ENCODE data around the gene DRD3. TPM values are rescaled to one million over a fixed set of nuclear protein-coding genes. Genes with fewer than 3 reads are reported as not detected.

Gene DRD3
- total RNA-seq, 1 experiment from 2014 or later: not detected

DNA sequence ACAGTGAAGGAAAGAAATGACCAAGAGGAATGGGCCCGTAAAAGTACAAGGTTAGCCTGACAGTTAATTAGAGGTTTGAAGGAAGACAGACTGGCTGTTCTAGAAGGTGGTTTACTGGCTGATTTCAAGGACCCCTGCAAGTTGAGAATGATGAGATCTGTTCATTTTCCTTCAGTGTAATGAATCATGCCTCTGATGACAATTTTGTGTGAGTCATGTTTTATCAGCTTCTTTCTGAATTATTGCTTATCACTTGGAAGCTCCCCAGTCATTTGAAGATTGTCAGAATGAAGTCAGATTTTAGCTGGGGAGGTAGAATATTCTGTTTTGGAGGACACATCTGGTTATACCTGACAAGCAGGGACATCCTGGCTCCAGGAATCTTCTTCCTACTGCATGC, 50.6 kb downstream of the DRD3 start:
- TF ChIP-seq EZH2 (IDR thresholded peaks at IDR 0.05; ENCODE audit: borderline replicate concordance, low read depth, low read length, poor library complexity, severe bottlenecking) (no peak), CTCF (conservative IDR thresholded peaks at IDR 0.05; ENCODE audit: low read depth, low read length) (no peak)
- Histone ChIP-seq H3K9me3 (ENCODE audit: low read depth, low read length, poor library complexity, severe bottlenecking) (no peaks in the 10 kb centered on the region), H3K36me3 (ENCODE audit: insufficient read depth, low read length, poor library complexity, severe bottlenecking) (no peaks in the 10 kb centered on the region), H3K27ac (ENCODE audit: low read depth, low read length, poor library complexity, severe bottlenecking) (no peak overlapping the region), H3K27me3 (replicated peaks; ENCODE audit: insufficient read depth, low read depth, low read length, poor library complexity) (no peaks in the 10 kb centered on the region), H3K4me3 (ENCODE audit: low read depth, low read length, poor library complexity, severe bottlenecking) (no peak overlapping the region), H3K4me1 (ENCODE audit: insufficient read depth, low read length, poor library complexity, severe bottlenecking) (no peaks in the 10 kb centered on the region)
- DNase-seq (ENCODE audit: low spot score): no peak
- ChIA-PET CTCF (no interaction called here), POLR2A (ENCODE audit: low non-redundant PET) (no interaction called here)
- intact Hi-C loops (cut with micrococcal nuclease; ENCODE audit: unreplicated experiment): no loop called here
- no TSS peak for BruUV-seq (replicated peaks)

GRCh38 chr3:114127517-114127916, 51.3 kb downstream of the DRD3 start:
- Histone ChIP-seq H3K4me1 (ENCODE audit: insufficient read depth, low read length, poor library complexity, severe bottlenecking) (no peaks in the 10 kb centered on the region), H3K36me3 (ENCODE audit: insufficient read depth, low read length, poor library complexity, severe bottlenecking) (no peaks in the 10 kb centered on the region), H3K27me3 (replicated peaks; ENCODE audit: insufficient read depth, low read depth, low read length, poor library complexity) (no peaks in the 10 kb centered on the region), H3K27ac (ENCODE audit: low read depth, low read length, poor library complexity, severe bottlenecking) (no peak overlapping the region), H3K9me3 (ENCODE audit: low read depth, low read length, poor library complexity, severe bottlenecking) (no peaks in the 10 kb centered on the region), H3K4me3 (ENCODE audit: low read depth, low read length, poor library complexity, severe bottlenecking) (no peak overlapping the region)
- TF ChIP-seq CTCF (conservative IDR thresholded peaks at IDR 0.05; ENCODE audit: low read depth, low read length): no peak
- no peak for TF ChIP-seq EZH2 (IDR thresholded peaks at IDR 0.05; ENCODE audit: borderline replicate concordance, low read depth, low read length, poor library complexity, severe bottlenecking)
- POLR2A ChIA-PET (ENCODE audit: low non-redundant PET): no interaction called here
- CTCF ChIA-PET: interaction anchor here (0.6 kb wide), 1 partner anchor 173 kb away, joined by 3 read pairs; no protein-coding TSS in a partner anchor
- BruUV-seq (replicated peaks): no TSS peak
- intact Hi-C loops (cut with micrococcal nuclease; ENCODE audit: unreplicated experiment): no loop called here
- DNase-seq (ENCODE audit: low spot score): no peak

- no peak overlapping the region for H3K27ac ChIP-seq (ENCODE audit: low read depth, low read length, poor library complexity, severe bottlenecking)
- TF ChIP-seq EZH2 (IDR thresholded peaks at IDR 0.05; ENCODE audit: borderline replicate concordance, low read depth, low read length, poor library complexity, severe bottlenecking): no peak
- ChIA-PET POLR2A (ENCODE audit: low non-redundant PET) (no interaction called here), CTCF (no interaction called here)
- H3K36me3 ChIP-seq (ENCODE audit: insufficient read depth, low read length, poor library complexity, severe bottlenecking): no peaks in the 10 kb centered on the region
- intact Hi-C loops (cut with micrococcal nuclease; ENCODE audit: unreplicated experiment): no loop called here
- DNase-seq (ENCODE audit: low spot score): no peak
- no peak overlapping the region for H3K4me3 ChIP-seq (ENCODE audit: low read depth, low read length, poor library complexity, severe bottlenecking)
- H3K4me1 ChIP-seq (ENCODE audit: insufficient read depth, low read length, poor library complexity, severe bottlenecking): no peaks in the 10 kb centered on the region
- H3K27me3 ChIP-seq (replicated peaks; ENCODE audit: insufficient read depth, low read depth, low read length, poor library complexity): no peaks in the 10 kb centered on the region
- BruUV-seq (replicated peaks): no TSS peak
- no peaks in the 10 kb centered on the region for H3K9me3 ChIP-seq (ENCODE audit: low read depth, low read length, poor library complexity, severe bottlenecking)
Observed at GRCh38 chr3:114126461-114126860, 52.4 kb downstream of the DRD3 start.

DNA sequence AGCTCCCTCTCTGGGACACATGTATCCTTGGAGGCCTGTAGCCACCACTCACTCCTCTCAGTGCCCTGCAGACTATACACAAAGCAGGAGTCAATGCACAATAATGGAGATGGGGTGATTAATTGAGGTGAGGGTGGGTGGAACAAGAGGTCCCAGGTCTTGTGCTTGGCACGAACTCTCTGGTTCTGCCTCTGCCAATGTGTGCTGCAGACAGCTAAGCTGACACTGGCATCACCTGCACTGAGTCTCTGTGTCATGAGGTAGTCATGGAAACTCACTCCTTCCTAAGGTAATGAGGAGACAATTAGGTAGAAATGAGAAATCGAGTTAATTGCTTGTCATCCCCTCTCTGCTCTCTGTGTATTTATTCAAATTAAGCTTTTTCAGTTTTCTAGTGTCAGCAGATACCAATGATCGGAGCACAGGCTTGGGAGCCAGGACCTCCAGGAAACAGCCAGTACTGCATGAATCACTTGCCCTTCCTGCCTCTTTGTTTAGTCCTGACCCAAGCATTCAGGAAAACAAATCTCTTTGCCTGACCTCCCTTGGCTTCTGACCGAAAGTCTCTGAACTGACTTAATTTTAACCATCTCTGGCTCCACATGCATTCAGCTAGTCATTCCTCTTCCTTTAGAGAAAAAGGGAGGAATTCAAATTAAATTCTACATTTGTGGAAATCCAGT, 56.7 kb downstream of the DRD3 start:
- Histone ChIP-seq H3K9me3 (ENCODE audit: low read depth, low read length, poor library complexity, severe bottlenecking) (no peaks in the 10 kb centered on the region), H3K27ac (ENCODE audit: low read depth, low read length, poor library complexity, severe bottlenecking) (no peak overlapping the region), H3K4me3 (ENCODE audit: low read depth, low read length, poor library complexity, severe bottlenecking) (no peak overlapping the region), H3K4me1 (ENCODE audit: insufficient read depth, low read length, poor library complexity, severe bottlenecking) (no peaks in the 10 kb centered on the region), H3K36me3 (ENCODE audit: insufficient read depth, low read length, poor library complexity, severe bottlenecking) (no peaks in the 10 kb centered on the region), H3K27me3 (replicated peaks; ENCODE audit: insufficient read depth, low read depth, low read length, poor library complexity) (no peaks in the 10 kb centered on the region)
- BruUV-seq (replicated peaks): no TSS peak
- TF ChIP-seq EZH2 (IDR thresholded peaks at IDR 0.05; ENCODE audit: borderline replicate concordance, low read depth, low read length, poor library complexity, severe bottlenecking) (no peak), CTCF (conservative IDR thresholded peaks at IDR 0.05; ENCODE audit: low read depth, low read length) (no peak)
- ChIA-PET CTCF (no interaction called here), POLR2A (ENCODE audit: low non-redundant PET) (no interaction called here)
- intact Hi-C loops (cut with micrococcal nuclease; ENCODE audit: unreplicated experiment): no loop called here
- DNase-seq (ENCODE audit: low spot score): no peak
